AG09309 (cell line): ENCODE data around the gene MEGF6.
A peak's percentile ranks its signal among the peaks of the same experiment; 100 is the strongest.

Source experiments
- DNase-seq: peaks from one replicate; pipeline ENCODE4 v3.0.0-alpha.2; 2010; ENCODE audit warnings: low read depth
- H3K4me3 ChIP-seq: 2 replicates; pipeline ENCODE4 v1.5.1; 2011; ENCODE audit warnings: mild to moderate bottlenecking, low read depth, low read length, moderate library complexity; ENCODE audit not compliant: control insufficient read depth
- TF ChIP-seq, protein P1 (sequence below): IDR thresholded peaks from 2 replicates; pipeline ENCODE4 v1.5.1; 2011; ENCODE audit warnings: mild to moderate bottlenecking, low read depth, low read length, inconsistent platforms; ENCODE audit not compliant: insufficient read depth, control insufficient read depth; ENCODE audit errors: missing control alignments

Gene MEGF6

DNA sequence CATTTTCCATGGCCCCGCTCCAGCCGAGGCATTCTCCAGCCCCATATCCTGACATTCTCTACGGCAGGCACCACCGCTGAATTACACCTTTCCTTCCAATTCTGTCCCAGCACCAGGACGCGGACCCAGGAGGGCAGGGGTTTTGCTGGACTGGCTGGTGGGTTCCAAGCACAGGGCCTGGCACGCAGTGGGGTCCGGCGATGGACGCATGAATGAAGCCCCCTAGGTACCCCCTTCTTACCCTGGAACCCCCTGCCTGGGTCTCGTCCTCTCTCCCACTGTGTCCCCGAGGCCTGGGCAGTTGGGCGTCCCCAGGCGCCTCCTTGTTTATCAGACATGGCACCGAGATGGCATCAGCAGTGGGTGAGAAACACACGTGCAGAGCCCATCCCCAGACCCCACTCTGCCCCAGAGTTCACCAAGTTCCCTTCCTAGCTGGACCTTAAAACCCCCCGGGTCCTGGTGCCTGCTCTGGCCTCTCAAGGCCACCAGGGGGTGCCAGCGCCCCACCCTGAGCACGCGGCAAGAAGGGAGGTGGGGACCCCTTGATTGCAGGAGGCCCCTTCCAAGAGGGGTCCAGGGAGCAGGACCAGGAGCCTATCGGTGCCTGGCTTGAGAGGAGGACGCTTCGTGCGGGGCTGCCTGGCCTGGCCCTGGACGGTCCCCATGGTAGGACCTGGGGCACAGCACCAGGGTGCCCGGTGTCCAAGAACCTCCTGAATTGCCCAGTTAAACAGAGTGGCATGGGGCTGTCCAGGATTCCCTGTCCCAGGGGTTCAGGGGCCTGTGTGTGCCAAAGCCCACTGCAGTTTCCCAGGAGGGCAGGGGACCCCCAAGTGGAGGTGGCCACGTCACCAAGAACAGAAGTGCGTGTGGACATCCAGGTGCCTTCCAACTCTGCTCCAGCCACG lies 46.1 kb downstream of the MEGF6 start:
- no peak for DNase-seq
- no peak overlapping the region for H3K4me3 ChIP-seq
- TF ChIP-seq, protein P1, sequence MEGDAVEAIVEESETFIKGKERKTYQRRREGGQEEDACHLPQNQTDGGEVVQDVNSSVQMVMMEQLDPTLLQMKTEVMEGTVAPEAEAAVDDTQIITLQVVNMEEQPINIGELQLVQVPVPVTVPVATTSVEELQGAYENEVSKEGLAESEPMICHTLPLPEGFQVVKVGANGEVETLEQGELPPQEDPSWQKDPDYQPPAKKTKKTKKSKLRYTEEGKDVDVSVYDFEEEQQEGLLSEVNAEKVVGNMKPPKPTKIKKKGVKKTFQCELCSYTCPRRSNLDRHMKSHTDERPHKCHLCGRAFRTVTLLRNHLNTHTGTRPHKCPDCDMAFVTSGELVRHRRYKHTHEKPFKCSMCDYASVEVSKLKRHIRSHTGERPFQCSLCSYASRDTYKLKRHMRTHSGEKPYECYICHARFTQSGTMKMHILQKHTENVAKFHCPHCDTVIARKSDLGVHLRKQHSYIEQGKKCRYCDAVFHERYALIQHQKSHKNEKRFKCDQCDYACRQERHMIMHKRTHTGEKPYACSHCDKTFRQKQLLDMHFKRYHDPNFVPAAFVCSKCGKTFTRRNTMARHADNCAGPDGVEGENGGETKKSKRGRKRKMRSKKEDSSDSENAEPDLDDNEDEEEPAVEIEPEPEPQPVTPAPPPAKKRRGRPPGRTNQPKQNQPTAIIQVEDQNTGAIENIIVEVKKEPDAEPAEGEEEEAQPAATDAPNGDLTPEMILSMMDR = peak; percentile 98

GRCh38 chr1:3563610-3564009 lies 47.7 kb downstream of the MEGF6 start:
- no peak for DNase-seq
- TF ChIP-seq, protein P1 = no peak
- H3K4me3 ChIP-seq = no peak overlapping the region

- no peak overlapping the region for H3K4me3 ChIP-seq
- TF ChIP-seq, protein P1 = no peak
- no peak for DNase-seq
Observed at GRCh38 chr1:3563125-3563524, 48.2 kb downstream of the MEGF6 start.

GRCh38 chr1:3562712-3563111 lies 48.6 kb downstream of the MEGF6 start:
- TF ChIP-seq, protein P1 = no peak
- DNase-seq = no peak
- no peak overlapping the region for H3K4me3 ChIP-seq

- H3K4me3 ChIP-seq = no peak overlapping the region
- no peak for DNase-seq
- TF ChIP-seq, protein P1 = no peak
Observed at GRCh38 chr1:3561702-3562101, 49.6 kb downstream of the MEGF6 start.

DNA sequence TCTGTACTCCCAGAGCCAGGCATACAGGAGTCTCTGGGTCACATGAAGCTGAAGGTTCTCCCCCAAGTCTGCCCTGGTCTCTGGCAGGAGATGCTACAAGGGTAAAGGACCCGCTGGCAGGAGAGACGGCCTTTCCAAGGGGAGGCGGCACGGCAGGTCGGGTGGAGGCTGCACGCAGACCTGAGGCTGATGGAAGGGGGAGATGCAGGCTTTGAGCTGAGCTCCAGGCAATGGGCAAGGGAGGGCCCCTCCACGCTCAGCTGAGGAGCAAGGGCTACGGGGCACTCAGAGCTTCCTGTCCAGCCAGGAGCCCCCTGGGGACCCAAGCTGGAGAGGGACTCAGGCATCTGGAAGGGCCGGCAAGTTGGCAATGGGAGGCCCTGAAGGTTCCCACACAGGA lies 50.3 kb downstream of the MEGF6 start:
- H3K4me3 ChIP-seq = no peak overlapping the region
- no peak for DNase-seq
- TF ChIP-seq, protein P1 = no peak
